GM12878 (cell line): Measurements from ENCODE around the gene PRDM16. TPM values are rescaled to one million over a fixed set of nuclear protein-coding genes. Genes with fewer than 3 reads are reported as not detected.

Source experiments
- ATAC-seq: fragments of 200-7000 bp; cut with Tn5 transposase; 3 replicates; pipeline ENCODE4 v1.9.1; 2020; ENCODE audit warnings: mild to moderate bottlenecking, moderate library complexity
- BruUV-seq: library from RNA; stranded (reverse); fragments of 400-500 nt; replicated peaks from 2 replicates; lab custom pipeline; 2021; lab: Mats Ljungman, UMichigan
- CTCF ChIA-PET: fragments of 300-600 bp; sonication (Branson Sonifier 250); formaldehyde crosslinking; extraction: SDS; loops from one replicate; lab custom pipeline; 2021; ENCODE audit warnings: inconsistent platforms; lab: Yijun Ruan, JAX
- POLR2A ChIA-PET: fragments of 350-600 bp; formaldehyde crosslinking; extraction: SDS; loops from one replicate; lab custom pipeline; 2021; ENCODE audit warnings: inconsistent platforms; lab: Charles Lee
- RAD21 ChIA-PET: fragments of 300-600 bp; sonication (Branson Sonifier 250); formaldehyde crosslinking; loops from one replicate; lab custom pipeline; 2023; ENCODE audit warnings: antibody characterized with exemption; ENCODE audit not compliant: unreplicated experiment; lab: Charles Lee
- SMC1A ChIA-PET: fragments of 300-600 bp; sonication (Branson Sonifier 250); formaldehyde crosslinking; loops from one replicate; lab custom pipeline; 2023; ENCODE audit not compliant: unreplicated experiment, uncharacterized antibody; lab: Charles Lee
- DNase-seq: peaks from one replicate; pipeline ENCODE4 v3.0.0-alpha.2; 2011; ENCODE audit warnings: low read depth, low spot score
- FAIRE-seq: peaks from 3 replicates; lab custom pipeline; 2011; peaks lifted over from hg19 to GRCh38; lab: Jason Lieb, UNC
- H2AFZ ChIP-seq: 2 replicates; pipeline ENCODE4 v1.6.0; 2011; ENCODE audit warnings: low read depth, low read length, control low read depth; ENCODE audit not compliant: control insufficient read depth
- H3K27ac ChIP-seq: 2 replicates; pipeline ENCODE4 v1.5.1; 2011; ENCODE audit warnings: control low read depth; ENCODE audit not compliant: control insufficient read depth, insufficient read depth
- H3K27me3 ChIP-seq, 2 experiments: replicated peaks in 1 of 2; 2 replicates each; pipeline versions ENCODE4 v1.6.0 to v1.6.1; 2011; ENCODE audit warnings: low read length in 1 of 2; ENCODE audit not compliant: control insufficient read depth in 2 of 2, insufficient read depth in 2 of 2
- H3K36me3 ChIP-seq, 2 experiments: 2 replicates each; pipeline ENCODE4 v1.5.1; 2011; ENCODE audit warnings: low read length in 1 of 2; ENCODE audit not compliant: control insufficient read depth in 2 of 2, insufficient read depth in 2 of 2
- H3K4me1 ChIP-seq: 2 replicates; pipeline ENCODE4 v1.6.1; 2011; ENCODE audit warnings: mild to moderate bottlenecking, low read length, moderate library complexity, mixed read lengths; ENCODE audit not compliant: control insufficient read depth, insufficient read depth
- H3K4me2 ChIP-seq: 2 replicates; pipeline ENCODE4 v1.6.0; 2011; ENCODE audit warnings: control low read depth; ENCODE audit not compliant: control insufficient read depth, insufficient read depth
- H3K4me3 ChIP-seq: fragments of 200-600 bp; sonication (generic); 2 replicates; pipeline ENCODE4 v1.5.1; 2016
- H3K79me2 ChIP-seq: 2 replicates; pipeline ENCODE4 v1.6.0; 2011; ENCODE audit warnings: low read length; ENCODE audit not compliant: control insufficient read depth, insufficient read depth
- H3K9ac ChIP-seq: 2 replicates; pipeline ENCODE4 v1.8.0; 2011; ENCODE audit warnings: low read length, control low read depth, mixed read lengths; ENCODE audit not compliant: control insufficient read depth, insufficient read depth
- H3K9me3 ChIP-seq: replicated peaks from 3 replicates; pipeline ENCODE4 v1.5.1; 2011; ENCODE audit warnings: mild to moderate bottlenecking, low read length; ENCODE audit not compliant: control insufficient read depth, insufficient read depth
- H4K20me1 ChIP-seq: 2 replicates; pipeline ENCODE4 v1.6.0; 2011; ENCODE audit not compliant: control insufficient read depth, insufficient read depth
- CEBPB ChIP-seq, 2 experiments: fragments of 150-350 bp in 1 of 2; IDR thresholded peaks; 2 replicates each; pipeline ENCODE4 v1.6.1; 2012 to 2014; ENCODE audit warnings: low read depth in 2 of 2, low read length in 2 of 2, borderline replicate concordance in 1 of 2, inconsistent platforms in 1 of 2
- NFYB ChIP-seq: IDR thresholded peaks from 2 replicates; pipeline ENCODE4 v1.6.1; 2011; ENCODE audit warnings: low read depth, mild to moderate bottlenecking, low read length, improper control_type of control experiment, moderate library complexity; ENCODE audit not compliant: insufficient read depth
- WGBS: methylation state at CpG from one replicate; pipeline ENCODE4 v1.1.6; 2016; ENCODE audit warnings: low lambda C conversion rate; ENCODE audit not compliant: insufficient replicate concordance, insufficient coverage; ENCODE audit errors: missing lambda C conversion rate; 5-methylcytosine and 5-hydroxymethylcytosine counted together
- in situ Hi-C: fragments of 300-500 bp; cut with MboI; formaldehyde crosslinking; loops from 9 replicates; pipeline ENCODE4 v1.14.3; 2018; ENCODE audit warnings: mixed read lengths
- intact Hi-C: fragments of 100-400 bp; cut with micrococcal nuclease; formaldehyde crosslinking; loops from one replicate; pipeline ENCODE4 v1.14.2; 2022; ENCODE audit not compliant: unreplicated experiment
- polyA plus RNA-seq, 11 experiments: library from polyadenylated mRNA; depleted of rRNA in 4 of 11; unstranded in 6 of 11; stranded (reverse) in 5 of 11; fragments of >200 nt; fragmentation: Nextera tagmentation in 4 of 11; fragmentation: Illumina TruSeq in 1 of 11; extraction: Ambion mirVana in 4 of 11; extraction: Trizol in 1 of 11; gene quantifications; 1 replicate in 1 of 11; 2 replicates in 10 of 11; pipeline versions ENCODE4 v1.2.1 to v1.2.3, GENCODE V29; 2011 to 2016; ENCODE audit warnings: inconsistent platforms in 2 of 11, missing spikeins in 2 of 11, low read depth in 1 of 11
- total RNA-seq, 4 experiments: library from RNA; depleted of rRNA in 3 of 4; stranded (reverse); fragments of >200 nt in 3 of 4; fragmentation: Illumina TruSeq in 1 of 4; extraction: Trizol in 1 of 4; gene quantifications; 2 replicates each; pipeline versions ENCODE4 v1.2.1 to v1.2.3, GENCODE V29; 2013 to 2021
- TF ChIP-seq, protein P1 (sequence below): fragments of 150-350 bp; IDR thresholded peaks from 2 replicates; pipeline ENCODE4 v1.6.1; 2014; ENCODE audit warnings: mild to moderate bottlenecking, low read depth, low read length
- TF ChIP-seq, protein P2 (sequence below): fragments of 450-650 bp; IDR thresholded peaks from 2 replicates; pipeline ENCODE4 v1.6.1; 2018; ENCODE audit warnings: mild to moderate bottlenecking, low read depth, moderate library complexity; ENCODE audit not compliant: partially characterized antibody
- TF ChIP-seq, protein P3 (sequence below): fragments of 450-650 bp; IDR thresholded peaks from 2 replicates; pipeline ENCODE4 v1.6.1; 2017; ENCODE audit warnings: mild to moderate bottlenecking, low read depth, inconsistent platforms; ENCODE audit not compliant: poor library complexity, severe bottlenecking

The PRDM16 gene
- total and polyA plus RNA-seq, 10 of the 15 experiments (the other 5 are each of a cell fraction or from before 2014, with no cell fraction given), result 0.03 TPM; not detected in 9

DNA sequence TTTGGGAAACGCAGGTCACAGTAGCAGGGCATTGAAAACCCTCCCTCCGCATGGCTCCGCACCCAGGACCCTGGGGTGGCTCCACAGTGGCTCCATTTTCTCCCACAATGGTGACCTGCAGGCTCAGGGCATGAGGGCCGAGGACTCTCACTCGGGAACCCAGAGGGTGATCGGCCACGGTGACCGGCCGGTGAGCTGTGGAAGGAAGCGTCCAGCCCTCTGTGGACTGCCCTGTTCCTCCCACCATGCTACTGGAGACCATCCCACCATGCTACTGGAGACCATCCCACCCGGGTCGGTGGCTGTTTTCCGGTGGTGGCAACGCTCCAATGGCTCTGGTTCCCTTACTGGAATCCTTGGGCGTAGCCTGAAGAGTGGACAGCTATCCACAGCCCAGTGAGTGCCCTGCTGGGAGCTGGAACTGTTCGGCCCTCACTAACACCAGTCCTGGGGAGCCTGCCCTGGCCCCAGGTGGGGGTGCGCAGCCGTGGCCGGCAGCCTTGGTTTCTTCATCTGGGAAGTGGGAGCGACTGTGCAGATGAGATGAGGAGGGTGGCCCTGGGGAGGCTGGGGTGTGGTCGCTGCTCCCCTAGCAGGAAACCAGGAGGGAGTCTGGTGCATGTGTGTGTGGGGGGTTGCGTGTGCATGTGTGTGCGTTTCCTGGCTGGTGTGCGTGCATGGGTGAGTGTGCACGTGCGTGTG lies 59.6 kb downstream of the PRDM16 start:
- RAD21 ChIA-PET, result no interaction called here
- SMC1A ChIA-PET, result no interaction called here
- TF ChIP-seq CEBPB (IDR thresholded peaks at IDR 0.05; ENCODE audit: borderline replicate concordance in 1 of 2, low read depth in 2 of 2, low read length in 2 of 2) (no peak), NFYB (no peak)
- TF ChIP-seq, protein P1, sequence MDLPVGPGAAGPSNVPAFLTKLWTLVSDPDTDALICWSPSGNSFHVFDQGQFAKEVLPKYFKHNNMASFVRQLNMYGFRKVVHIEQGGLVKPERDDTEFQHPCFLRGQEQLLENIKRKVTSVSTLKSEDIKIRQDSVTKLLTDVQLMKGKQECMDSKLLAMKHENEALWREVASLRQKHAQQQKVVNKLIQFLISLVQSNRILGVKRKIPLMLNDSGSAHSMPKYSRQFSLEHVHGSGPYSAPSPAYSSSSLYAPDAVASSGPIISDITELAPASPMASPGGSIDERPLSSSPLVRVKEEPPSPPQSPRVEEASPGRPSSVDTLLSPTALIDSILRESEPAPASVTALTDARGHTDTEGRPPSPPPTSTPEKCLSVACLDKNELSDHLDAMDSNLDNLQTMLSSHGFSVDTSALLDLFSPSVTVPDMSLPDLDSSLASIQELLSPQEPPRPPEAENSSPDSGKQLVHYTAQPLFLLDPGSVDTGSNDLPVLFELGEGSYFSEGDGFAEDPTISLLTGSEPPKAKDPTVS, result no peak
- TF ChIP-seq, protein P2, sequence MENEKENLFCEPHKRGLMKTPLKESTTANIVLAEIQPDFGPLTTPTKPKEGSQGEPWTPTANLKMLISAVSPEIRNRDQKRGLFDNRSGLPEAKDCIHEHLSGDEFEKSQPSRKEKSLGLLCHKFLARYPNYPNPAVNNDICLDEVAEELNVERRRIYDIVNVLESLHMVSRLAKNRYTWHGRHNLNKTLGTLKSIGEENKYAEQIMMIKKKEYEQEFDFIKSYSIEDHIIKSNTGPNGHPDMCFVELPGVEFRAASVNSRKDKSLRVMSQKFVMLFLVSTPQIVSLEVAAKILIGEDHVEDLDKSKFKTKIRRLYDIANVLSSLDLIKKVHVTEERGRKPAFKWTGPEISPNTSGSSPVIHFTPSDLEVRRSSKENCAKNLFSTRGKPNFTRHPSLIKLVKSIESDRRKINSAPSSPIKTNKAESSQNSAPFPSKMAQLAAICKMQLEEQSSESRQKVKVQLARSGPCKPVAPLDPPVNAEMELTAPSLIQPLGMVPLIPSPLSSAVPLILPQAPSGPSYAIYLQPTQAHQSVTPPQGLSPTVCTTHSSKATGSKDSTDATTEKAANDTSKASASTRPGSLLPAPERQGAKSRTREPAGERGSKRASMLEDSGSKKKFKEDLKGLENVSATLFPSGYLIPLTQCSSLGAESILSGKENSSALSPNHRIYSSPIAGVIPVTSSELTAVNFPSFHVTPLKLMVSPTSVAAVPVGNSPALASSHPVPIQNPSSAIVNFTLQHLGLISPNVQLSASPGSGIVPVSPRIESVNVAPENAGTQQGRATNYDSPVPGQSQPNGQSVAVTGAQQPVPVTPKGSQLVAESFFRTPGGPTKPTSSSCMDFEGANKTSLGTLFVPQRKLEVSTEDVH, result no peak
- TF ChIP-seq, protein P3, sequence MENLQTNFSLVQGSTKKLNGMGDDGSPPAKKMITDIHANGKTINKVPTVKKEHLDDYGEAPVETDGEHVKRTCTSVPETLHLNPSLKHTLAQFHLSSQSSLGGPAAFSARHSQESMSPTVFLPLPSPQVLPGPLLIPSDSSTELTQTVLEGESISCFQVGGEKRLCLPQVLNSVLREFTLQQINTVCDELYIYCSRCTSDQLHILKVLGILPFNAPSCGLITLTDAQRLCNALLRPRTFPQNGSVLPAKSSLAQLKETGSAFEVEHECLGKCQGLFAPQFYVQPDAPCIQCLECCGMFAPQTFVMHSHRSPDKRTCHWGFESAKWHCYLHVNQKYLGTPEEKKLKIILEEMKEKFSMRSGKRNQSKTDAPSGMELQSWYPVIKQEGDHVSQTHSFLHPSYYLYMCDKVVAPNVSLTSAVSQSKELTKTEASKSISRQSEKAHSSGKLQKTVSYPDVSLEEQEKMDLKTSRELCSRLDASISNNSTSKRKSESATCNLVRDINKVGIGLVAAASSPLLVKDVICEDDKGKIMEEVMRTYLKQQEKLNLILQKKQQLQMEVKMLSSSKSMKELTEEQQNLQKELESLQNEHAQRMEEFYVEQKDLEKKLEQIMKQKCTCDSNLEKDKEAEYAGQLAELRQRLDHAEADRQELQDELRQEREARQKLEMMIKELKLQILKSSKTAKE, result no peak

More for the DNA sequence above, 59.6 kb downstream of the PRDM16 start:
- no peak overlapping the region for H3K4me3 ChIP-seq
- no peak overlapping the region for H3K4me2 ChIP-seq
- no peak for ATAC-seq
- H3K9ac ChIP-seq, result no peak overlapping the region
- no peak for DNase-seq
- no peak overlapping the region for H2AFZ ChIP-seq
- H3K4me1 ChIP-seq, result no peaks in the 10 kb centered on the region
- WGBS, result 56% methylated on average over 26 of the region's 26 CpGs
- CTCF ChIA-PET, result no interaction called here
- H3K79me2 ChIP-seq, result no peaks in the 10 kb centered on the region
- no peaks in the 10 kb centered on the region for H3K36me3 ChIP-seq
- H4K20me1 ChIP-seq, result no peaks in the 10 kb centered on the region
- in situ Hi-C loops (no loop called here), intact Hi-C loops (no loop called here)
- H3K27me3 ChIP-seq, result no peaks in the 10 kb centered on the region
- no peak for FAIRE-seq
- POLR2A ChIA-PET, result no interaction called here
- no TSS peak for BruUV-seq
- no peak overlapping the region for H3K27ac ChIP-seq
- no peaks in the 10 kb centered on the region for H3K9me3 ChIP-seq
